SU-DHL-6 (cell line): ENCODE data around the gene SNTB2.

Source experiments
- H2AFZ ChIP-seq: fragments of 200-600 bp; sonication (generic); 2 replicates; pipeline ENCODE4 v1.6.1; 2014; ENCODE audit warnings: low read depth, mild to moderate bottlenecking, moderate library complexity, mixed read lengths, antibody characterized with exemption, low read length; ENCODE audit not compliant: severe bottlenecking
- H3F3A ChIP-seq: fragments of 200-600 bp; shearing (Covaris generic); 2 replicates; pipeline ENCODE4 v1.6.0; 2016; ENCODE audit warnings: antibody characterized with exemption, mild to moderate bottlenecking; ENCODE audit not compliant: insufficient read depth
- H3K27ac ChIP-seq: fragments of 200-600 bp; sonication (generic); 2 replicates; pipeline ENCODE4 v1.5.1; 2016; ENCODE audit warnings: low read depth, mild to moderate bottlenecking, low read length, moderate library complexity, mixed read lengths
- H3K27me3 ChIP-seq: fragments of 200-600 bp; sonication (generic), shearing (Covaris generic); 2 replicates; pipeline ENCODE4 v1.6.0; 2014; ENCODE audit warnings: mild to moderate bottlenecking, low read length
- H3K36me3 ChIP-seq: fragments of 200-600 bp; sonication (generic); 2 replicates; pipeline ENCODE4 v1.6.1; 2014; ENCODE audit warnings: mild to moderate bottlenecking, low read length, mixed read lengths
- H3K4me2 ChIP-seq: fragments of 300-600, 200-600 bp; shearing (Covaris generic), sonication (generic); 2 replicates; pipeline ENCODE4 v1.6.0; 2014; ENCODE audit warnings: low read length, low read depth, mild to moderate bottlenecking; ENCODE audit not compliant: poor library complexity, severe bottlenecking
- H3K4me3 ChIP-seq: fragments of 200-600 bp; sonication (generic); 2 replicates; pipeline ENCODE4 v1.5.1; 2014; ENCODE audit warnings: antibody characterized with exemption, low read length, mild to moderate bottlenecking, mixed read lengths; ENCODE audit not compliant: insufficient read depth, poor library complexity, severe bottlenecking
- H3K79me2 ChIP-seq: fragments of 200-600 bp; sonication (generic); 2 replicates; pipeline ENCODE4 v1.6.1; 2014; ENCODE audit warnings: mild to moderate bottlenecking, low read length, moderate library complexity; ENCODE audit not compliant: insufficient read depth
- H3K9ac ChIP-seq: fragments of 200-600 bp; sonication (generic); 2 replicates; pipeline ENCODE4 v1.7.0; 2014; ENCODE audit warnings: mild to moderate bottlenecking, low read length
- H3K9me2 ChIP-seq: fragments of 200-600 bp; sonication (generic); replicated peaks from 2 replicates; pipeline ENCODE4 v1.6.1; 2014; ENCODE audit warnings: low read length; ENCODE audit not compliant: insufficient read depth
- H3K9me3 ChIP-seq: fragments of 200-600 bp; sonication (generic); 2 replicates; pipeline ENCODE4 v1.6.1; 2014; ENCODE audit warnings: low read length, mixed read lengths; ENCODE audit not compliant: insufficient read depth
- H4K20me1 ChIP-seq: fragments of 200-600 bp; sonication (generic); 2 replicates; pipeline ENCODE4 v1.6.1; 2014; ENCODE audit warnings: low read depth, mild to moderate bottlenecking, antibody characterized with exemption, low read length, moderate library complexity, mixed read lengths
- CTCF ChIP-seq: fragments of 200-600 bp; sonication (generic); IDR thresholded peaks from one replicate; pipeline ENCODE4 v1.5.1; 2017; ENCODE audit warnings: antibody characterized with exemption, mild to moderate bottlenecking, low read length, moderate library complexity; ENCODE audit not compliant: insufficient read depth, poor library complexity, severe bottlenecking
- EZH2phosphoT487 ChIP-seq: fragments of 200-600 bp; sonication (generic), shearing (Covaris generic); conservative IDR thresholded peaks from 2 replicates; pipeline ENCODE4 v1.6.1; 2018; ENCODE audit warnings: mild to moderate bottlenecking, antibody characterized with exemption, low read length, moderate library complexity, mixed read lengths

Gene SNTB2

DNA sequence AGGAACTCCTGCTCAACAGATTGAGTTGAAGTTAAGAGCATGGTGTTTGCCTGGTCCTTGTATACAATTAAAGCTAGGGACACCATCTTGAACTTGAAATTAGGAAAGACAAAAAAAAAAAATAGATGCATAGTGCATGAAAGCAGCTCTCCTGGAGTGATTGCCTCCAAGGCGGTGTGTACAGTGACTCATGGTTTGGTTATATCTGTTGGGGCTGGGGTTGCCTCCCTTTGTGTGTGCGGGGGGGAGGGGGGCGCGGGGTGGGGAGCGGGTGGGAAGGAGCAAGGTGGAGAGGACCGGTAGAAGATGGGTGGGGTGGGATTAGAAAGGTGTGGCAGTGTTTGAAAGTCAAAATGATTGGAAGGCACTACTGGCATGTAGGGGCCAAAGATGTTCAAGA is 161.3 kb downstream of the SNTB2 start:
- H3K27me3 ChIP-seq: no peaks in the 10 kb centered on the region
- H4K20me1 ChIP-seq: no peaks in the 10 kb centered on the region
- no peaks in the 10 kb centered on the region for H3K9me2 ChIP-seq
- no peak for TF ChIP-seq CTCF
- no peak for TF ChIP-seq EZH2phosphoT487
- no peak overlapping the region for H3K4me3 ChIP-seq
- H2AFZ ChIP-seq: no peak overlapping the region
- no peak overlapping the region for H3K9ac ChIP-seq
- H3K27ac ChIP-seq: no peak overlapping the region
- H3K36me3 ChIP-seq: peaks cover 6% of the 10 kb centered on the region; the same call in 1 of the 2 replicates
- H3K9me3 ChIP-seq: no peaks in the 10 kb centered on the region
- H3K79me2 ChIP-seq: no peaks in the 10 kb centered on the region; the same call in 1 of the 2 replicates
- H3F3A ChIP-seq: peaks cover 11% of the 10 kb centered on the region
- H3K4me2 ChIP-seq: no peak overlapping the region

GRCh38 chr16:69349536-69349935 is 162.6 kb downstream of the SNTB2 start:
- no peaks in the 10 kb centered on the region for H3K9me2 ChIP-seq
- H2AFZ ChIP-seq: no peak overlapping the region
- H3K9ac ChIP-seq: no peak overlapping the region
- no peaks in the 10 kb centered on the region for H4K20me1 ChIP-seq
- H3K36me3 ChIP-seq: no peaks in the 10 kb centered on the region
- no peaks in the 10 kb centered on the region for H3K27me3 ChIP-seq
- no peaks in the 10 kb centered on the region for H3K79me2 ChIP-seq
- no peak overlapping the region for H3K4me2 ChIP-seq
- TF ChIP-seq CTCF: no peak
- no peak for TF ChIP-seq EZH2phosphoT487
- no peak overlapping the region for H3K4me3 ChIP-seq
- no peaks in the 10 kb centered on the region for H3K9me3 ChIP-seq
- peaks cover 7% of the 10 kb centered on the region; the same call in 1 of the 2 replicates for H3F3A ChIP-seq
- no peak overlapping the region for H3K27ac ChIP-seq

DNA sequence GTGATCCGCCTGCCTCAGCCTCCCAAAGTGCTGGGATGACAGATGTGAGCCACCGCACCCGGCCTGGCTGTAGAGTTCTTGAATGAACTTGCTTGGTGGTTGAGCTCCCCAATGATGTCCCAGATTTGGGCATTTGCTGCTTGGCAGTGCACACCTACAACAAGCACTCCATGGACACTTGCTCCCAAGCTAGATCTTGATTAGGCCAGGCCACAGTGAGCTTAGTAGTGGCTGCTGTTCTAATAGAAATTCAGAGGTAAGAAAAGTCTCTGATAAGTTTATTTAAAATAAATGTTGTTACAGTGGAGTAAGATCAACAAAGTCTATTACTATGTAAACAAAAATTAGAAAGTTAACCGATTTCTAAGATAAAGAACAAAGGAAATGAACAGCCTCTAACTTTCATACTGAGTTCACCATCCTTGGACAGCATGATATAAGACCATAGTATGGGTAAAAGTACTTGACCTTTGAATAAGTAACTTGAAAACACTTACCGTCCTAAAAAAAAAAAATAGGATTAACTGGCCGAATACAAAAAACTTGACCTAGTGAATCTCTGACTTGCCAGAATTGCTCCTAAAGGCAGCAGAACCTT is 163.7 kb downstream of the SNTB2 start:
- Histone ChIP-seq H3K27ac (no peak overlapping the region), H3F3A (peaks cover 5% of the 10 kb centered on the region; the same call in 1 of the 2 replicates), H3K79me2 (no peaks in the 10 kb centered on the region), H3K4me3 (no peak overlapping the region), H3K9me3 (no peaks in the 10 kb centered on the region), H3K4me2 (no peak overlapping the region), H2AFZ (no peak overlapping the region), H3K36me3 (no peaks in the 10 kb centered on the region; the same call in 1 of the 2 replicates), H4K20me1 (no peaks in the 10 kb centered on the region), H3K9me2 (no peaks in the 10 kb centered on the region), H3K27me3 (no peaks in the 10 kb centered on the region), H3K9ac (no peak overlapping the region)
- TF ChIP-seq CTCF: no peak
- TF ChIP-seq EZH2phosphoT487: no peak
